Lower leg skin (tissue), 4 donors: ENCODE results near the gene NRTN. TPM values are rescaled to one million over a fixed set of nuclear protein-coding genes. Genes with fewer than 3 reads are reported as not detected.

ENCODE experiments used
- DNase-seq, 2 donors: peaks; one replicate each; pipeline ENCODE4 v3.0.0-alpha.2; 2019; ENCODE audit warnings: low spot score in 2 of 2
- H3K4me3 ChIP-seq: fragments of 200-600 bp; sonication (generic); 2 replicates; pipeline ENCODE4 v1.5.1; 2017; ENCODE audit warnings: mild to moderate bottlenecking, low read depth; ENCODE audit not compliant: poor library complexity, severe bottlenecking
- CTCF ChIP-seq, 3 donors: fragments of 450-650 bp; IDR thresholded peaks; one replicate each; pipeline ENCODE4 v1.5.1; 2016; ENCODE audit warnings: antibody characterized with exemption in 3 of 3, mild to moderate bottlenecking in 3 of 3, moderate library complexity in 2 of 3
- POLR2A ChIP-seq, 2 donors: fragments of 450-650 bp; IDR thresholded peaks; one replicate each; pipeline ENCODE4 v1.6.1; 2016 to 2017; ENCODE audit warnings: antibody characterized with exemption in 2 of 2, mild to moderate bottlenecking in 1 of 2, moderate library complexity in 1 of 2
- WGBS, 2 donors: methylation state at CpG; one replicate each; pipeline ENCODE4 v1.1.5; 2018; 5-methylcytosine and 5-hydroxymethylcytosine counted together
- intact Hi-C: fragments of 100-400 bp; cut with DNase I; formaldehyde crosslinking; loops from one replicate; pipeline ENCODE4 v1.15.0; 2023; ENCODE audit warnings: low total_unique reads
- total RNA-seq, 4 donors: library from RNA; depleted of rRNA; stranded (reverse); fragments of >200 nt; gene quantifications; one replicate each; pipeline ENCODE4 v1.1.0, GENCODE V29; 2016

NRTN gene
- total RNA-seq, 4 donors from 2014 or later = 6.5 to 7.9 (median 7.2) TPM

DNA sequence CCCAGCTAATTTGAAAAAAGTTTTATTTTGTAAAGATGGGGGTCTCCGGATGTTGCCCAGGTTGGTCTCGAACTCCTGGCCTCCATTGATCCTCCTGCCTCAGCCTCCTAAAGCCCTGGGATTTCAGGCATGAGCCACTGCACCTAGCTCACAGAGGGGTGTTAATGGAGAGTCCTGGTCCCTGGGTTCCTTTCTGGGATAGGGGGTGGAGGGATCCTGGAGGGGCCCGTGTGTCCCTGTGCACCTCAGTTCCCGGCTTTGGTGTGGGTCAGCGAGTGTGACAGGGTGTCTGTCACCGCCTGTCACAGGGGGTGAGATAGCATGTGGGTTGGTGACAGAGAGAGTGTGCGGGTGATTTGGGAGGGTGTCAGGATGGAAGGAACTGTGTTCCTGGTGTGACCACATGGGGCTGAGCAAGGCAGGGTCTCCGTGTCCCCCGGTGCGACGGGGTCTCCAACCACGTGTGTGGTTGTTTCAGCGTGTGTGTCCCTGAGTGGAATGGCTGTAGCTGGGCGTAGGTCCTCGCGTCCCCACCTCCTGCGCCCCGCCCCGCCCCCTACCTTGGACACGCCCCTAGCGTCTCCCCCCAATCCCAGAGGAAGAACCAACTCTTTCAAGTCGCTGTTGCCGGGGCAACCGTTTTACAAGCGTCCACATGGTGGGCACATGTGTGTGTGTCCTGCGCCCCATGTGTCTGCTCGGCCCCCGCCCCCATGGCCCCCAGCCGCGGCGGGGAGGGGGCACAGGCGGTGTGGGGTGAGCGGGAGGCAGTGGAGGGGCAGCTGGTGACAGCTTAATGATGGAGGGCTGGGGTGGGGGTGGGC, 2.9 kb upstream of the NRTN start:
- TF ChIP-seq POLR2A (IDR thresholded peaks at IDR 0.05) (no peak), CTCF (IDR thresholded peaks at IDR 0.05) (no peak)
- intact Hi-C loops = loop anchor here (10.0 kb wide), 1 partner anchor 223 kb away; no protein-coding TSS in a partner anchor
- DNase-seq = no peak
- H3K4me3 ChIP-seq = no peak overlapping the region
- 20% methylated on average over 23 to 31 of the region's 33 CpGs for WGBS, 2 donors

GRCh38 chr19:5803441-5803751, 1.5 kb upstream of the NRTN start:
- TF ChIP-seq CTCF (IDR thresholded peaks at IDR 0.05) (no peak), POLR2A (IDR thresholded peaks at IDR 0.05) (no peak)
- WGBS, 2 donors = 4 to 9% methylated on average over 8 of the region's 8 CpGs
- intact Hi-C loops = loop anchor here (10.0 kb wide), 1 partner anchor 221 kb away; no protein-coding TSS in a partner anchor
- no peak overlapping the region for H3K4me3 ChIP-seq
- no peak for DNase-seq

DNA sequence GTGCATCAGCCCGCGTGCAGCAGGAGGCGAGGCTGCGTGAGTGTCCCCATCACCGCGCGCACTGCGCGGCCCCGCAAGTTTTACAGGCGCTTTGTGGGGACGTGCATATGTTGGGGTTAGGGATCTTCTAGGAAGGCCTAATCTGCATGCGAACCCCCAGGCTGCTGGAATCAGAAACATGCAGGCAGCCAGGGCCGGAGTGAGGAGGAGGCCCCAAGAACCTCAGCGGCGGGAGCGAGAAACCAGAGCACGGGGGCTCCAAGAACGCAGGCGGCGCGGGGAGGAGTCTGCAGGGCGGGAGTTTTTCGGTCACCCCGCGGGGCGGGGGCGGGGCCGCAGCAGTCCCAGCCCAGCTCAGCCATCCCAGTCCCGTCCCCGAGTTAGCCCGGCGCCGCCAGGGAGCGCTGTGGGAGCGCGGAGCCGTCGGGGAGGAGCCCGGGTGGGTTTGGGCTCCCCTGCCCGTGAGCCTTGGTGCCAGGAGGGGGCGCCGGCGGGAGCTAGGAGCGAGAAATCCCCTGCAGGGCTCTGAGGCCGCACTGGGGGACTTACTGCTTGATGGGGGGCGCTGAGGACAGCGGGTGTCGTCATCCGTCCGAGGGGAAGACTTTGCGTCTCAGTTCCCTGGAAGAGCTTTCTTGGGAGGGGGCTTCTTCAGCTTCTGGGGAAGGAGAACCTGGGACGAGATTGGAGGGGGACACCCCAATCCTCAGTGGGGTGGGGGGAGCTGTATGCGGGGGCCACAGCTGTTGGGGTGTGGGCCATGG, 933 bp upstream of the NRTN start:
- 0% methylated on average over 14 to 33 of the region's 54 CpGs for WGBS, 2 donors
- peak; percentile 74 to 97 for DNase-seq
- no peak for TF ChIP-seq CTCF (IDR thresholded peaks at IDR 0.05)
- TF ChIP-seq POLR2A (IDR thresholded peaks at IDR 0.05) = no peak
- no peak overlapping the region for H3K4me3 ChIP-seq
- intact Hi-C loops = loop anchor here (10.0 kb wide), 1 partner anchor 221 kb away; no protein-coding TSS in a partner anchor

GRCh38 chr19:5805462-5806132, 730 bp downstream of the NRTN start:
- peak in 1 of 3 donors; percentile 49 for TF ChIP-seq CTCF (IDR thresholded peaks at IDR 0.05)
- TF ChIP-seq POLR2A (IDR thresholded peaks at IDR 0.05) = no peak
- peak in 1 of 2 donors; percentile 93 for DNase-seq
- H3K4me3 ChIP-seq = no peak overlapping the region
- intact Hi-C loops = loop anchor here (10.0 kb wide), 1 partner anchor 219 kb away; no protein-coding TSS in a partner anchor
- WGBS, 2 donors = 1 to 3% methylated on average over 26 to 38 of the region's 46 CpGs

DNA sequence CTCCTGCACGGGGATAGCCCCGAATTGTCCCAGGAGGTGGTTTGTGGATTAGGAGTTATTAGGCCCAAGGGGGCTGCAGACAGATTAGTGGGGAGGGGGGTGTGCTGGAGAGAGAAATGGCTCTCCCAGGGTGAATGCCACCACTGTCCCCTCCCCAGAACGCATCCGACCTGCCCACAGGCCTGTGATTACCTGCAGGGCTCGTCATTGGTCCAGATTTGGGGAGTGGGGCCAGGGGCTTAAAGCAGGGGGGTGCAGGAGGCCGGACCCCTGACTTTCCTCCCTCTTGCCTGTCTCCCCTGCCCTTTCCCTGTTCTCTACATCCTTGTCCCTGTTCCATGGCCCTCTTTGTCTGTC, 1.2 kb downstream of the NRTN start:
- no peak overlapping the region for H3K4me3 ChIP-seq
- WGBS, 2 donors = 45 to 51% methylated on average over 6 of the region's 6 CpGs
- DNase-seq = no peak
- TF ChIP-seq POLR2A (IDR thresholded peaks at IDR 0.05) = no peak
- intact Hi-C loops = loop anchor here (10.0 kb wide), 1 partner anchor 219 kb away; no protein-coding TSS in a partner anchor

DNA sequence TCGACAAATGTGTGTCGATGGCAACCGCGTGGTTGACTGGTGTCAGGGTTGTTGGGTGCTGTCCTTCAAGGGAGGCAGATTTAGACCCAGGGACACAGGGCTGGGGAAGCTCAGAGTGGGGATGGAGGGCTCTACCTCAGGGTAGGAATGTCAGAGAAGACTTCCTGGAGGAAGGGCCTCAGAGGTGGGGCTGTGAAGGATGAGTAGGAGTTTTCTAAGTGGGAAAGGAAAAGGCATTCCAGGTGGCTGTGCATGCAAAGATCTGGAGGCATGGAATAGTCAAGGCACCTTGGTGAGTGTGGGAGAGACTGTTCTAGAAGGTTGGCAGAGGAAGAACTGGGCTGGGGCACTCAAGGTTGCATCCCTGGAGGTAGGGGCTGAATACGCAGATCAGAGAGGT, 2.0 kb downstream of the NRTN start:
- DNase-seq = no peak
- intact Hi-C loops = loop anchor here (10.0 kb wide), 1 partner anchor 218 kb away; no protein-coding TSS in a partner anchor
- H3K4me3 ChIP-seq = no peak overlapping the region
- TF ChIP-seq POLR2A (IDR thresholded peaks at IDR 0.05) = no peak
- TF ChIP-seq CTCF (IDR thresholded peaks at IDR 0.05) = no peak
- 94 to 96% methylated on average over 5 of the region's 5 CpGs for WGBS, 2 donors
